ENCODE measurements around the gene LMNA. TPM values are rescaled to one million over a fixed set of nuclear protein-coding genes. Genes with fewer than 3 reads are reported as not detected.

LMNA gene
- polyA plus RNA-seq, 1 experiment, result 840 TPM

GRCh38 chr1:156121457-156121856, 6.9 kb downstream of the LMNA start:
- Histone ChIP-seq H3K27me3 (ENCODE audit: control insufficient read depth, insufficient read depth, low read length) (no peaks in the 10 kb centered on the region), H3K36me3 (ENCODE audit: control insufficient read depth, insufficient read depth, low read length) (peaks cover 4% of the 10 kb centered on the region), H3K4me3 (ENCODE audit: low read depth, low read length) (peak overlapping the region; percentile 40)
- CTCF ChIA-PET, result interaction anchor here (1.7 to 33.9 kb wide), 3 partner anchors 8 to 25 kb away, joined by 3 to 983 read pairs (median 113); no protein-coding TSS in a partner anchor
- TF ChIP-seq, protein P1, sequence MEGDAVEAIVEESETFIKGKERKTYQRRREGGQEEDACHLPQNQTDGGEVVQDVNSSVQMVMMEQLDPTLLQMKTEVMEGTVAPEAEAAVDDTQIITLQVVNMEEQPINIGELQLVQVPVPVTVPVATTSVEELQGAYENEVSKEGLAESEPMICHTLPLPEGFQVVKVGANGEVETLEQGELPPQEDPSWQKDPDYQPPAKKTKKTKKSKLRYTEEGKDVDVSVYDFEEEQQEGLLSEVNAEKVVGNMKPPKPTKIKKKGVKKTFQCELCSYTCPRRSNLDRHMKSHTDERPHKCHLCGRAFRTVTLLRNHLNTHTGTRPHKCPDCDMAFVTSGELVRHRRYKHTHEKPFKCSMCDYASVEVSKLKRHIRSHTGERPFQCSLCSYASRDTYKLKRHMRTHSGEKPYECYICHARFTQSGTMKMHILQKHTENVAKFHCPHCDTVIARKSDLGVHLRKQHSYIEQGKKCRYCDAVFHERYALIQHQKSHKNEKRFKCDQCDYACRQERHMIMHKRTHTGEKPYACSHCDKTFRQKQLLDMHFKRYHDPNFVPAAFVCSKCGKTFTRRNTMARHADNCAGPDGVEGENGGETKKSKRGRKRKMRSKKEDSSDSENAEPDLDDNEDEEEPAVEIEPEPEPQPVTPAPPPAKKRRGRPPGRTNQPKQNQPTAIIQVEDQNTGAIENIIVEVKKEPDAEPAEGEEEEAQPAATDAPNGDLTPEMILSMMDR (IDR thresholded peaks at IDR 0.05; ENCODE audit: insufficient read depth, low read depth, low read length), result no peak
- DNase-seq (ENCODE audit: low read depth), result no peak
- POLR2A ChIA-PET, result no interaction called here

DNA sequence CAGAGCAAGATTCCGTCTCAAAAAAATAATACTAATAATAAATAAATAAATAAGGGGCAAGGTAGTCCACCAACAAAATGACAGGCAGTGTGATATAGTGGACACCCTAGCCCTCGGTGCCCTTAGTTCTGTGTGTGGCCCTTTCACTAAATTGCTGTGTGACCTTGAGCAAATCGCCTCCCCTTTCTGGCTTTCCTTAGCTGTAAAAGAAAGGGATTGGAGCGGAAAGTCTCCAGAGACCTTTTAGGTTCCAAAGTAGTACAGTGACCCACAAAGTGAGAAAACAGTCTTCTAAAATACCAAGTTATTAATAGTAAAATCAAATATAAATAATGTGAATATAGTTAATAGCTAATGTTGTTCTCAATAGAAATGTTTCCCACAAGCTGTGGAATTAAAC, 7.6 kb downstream of the LMNA start:
- no peaks in the 10 kb centered on the region for H3K27me3 ChIP-seq (ENCODE audit: control insufficient read depth, insufficient read depth, low read length)
- peak overlapping the region; percentile 40 for H3K4me3 ChIP-seq (ENCODE audit: low read depth, low read length)
- no peak for DNase-seq (ENCODE audit: low read depth)
- POLR2A ChIA-PET, result no interaction called here
- CTCF ChIA-PET, result interaction anchor here (0.8 to 33.9 kb wide), 4 partner anchors 7 to 25 kb away, joined by 3 to 983 read pairs (median 60); no protein-coding TSS in a partner anchor
- TF ChIP-seq, protein P1 (IDR thresholded peaks at IDR 0.05; ENCODE audit: insufficient read depth, low read depth, low read length), result no peak
- H3K36me3 ChIP-seq (ENCODE audit: control insufficient read depth, insufficient read depth, low read length), result peaks cover 4% of the 10 kb centered on the region

GRCh38 chr1:156122519-156123355, 8.2 kb downstream of the LMNA start:
- POLR2A ChIA-PET, result interaction anchor here (1.2 kb wide), 1 partner anchor 9 kb away, joined by 6 read pairs; the partner anchor contains the start of gene LMNA
- Histone ChIP-seq H3K27me3 (ENCODE audit: control insufficient read depth, insufficient read depth, low read length) (no peaks in the 10 kb centered on the region), H3K36me3 (ENCODE audit: control insufficient read depth, insufficient read depth, low read length) (peaks cover 4% of the 10 kb centered on the region), H3K4me3 (ENCODE audit: low read depth, low read length) (peak overlapping the region; percentile 40)
- peak; percentile 65 for DNase-seq (ENCODE audit: low read depth)
- CTCF ChIA-PET, result interaction anchor here (0.5 to 33.9 kb wide), 7 partner anchors 9 to 189 kb away, joined by 3 to 983 read pairs (median 4); partner anchors contain the start of genes LMNA and PMF1
- TF ChIP-seq, protein P1 (IDR thresholded peaks at IDR 0.05; ENCODE audit: insufficient read depth, low read depth, low read length), result no peak

DNA sequence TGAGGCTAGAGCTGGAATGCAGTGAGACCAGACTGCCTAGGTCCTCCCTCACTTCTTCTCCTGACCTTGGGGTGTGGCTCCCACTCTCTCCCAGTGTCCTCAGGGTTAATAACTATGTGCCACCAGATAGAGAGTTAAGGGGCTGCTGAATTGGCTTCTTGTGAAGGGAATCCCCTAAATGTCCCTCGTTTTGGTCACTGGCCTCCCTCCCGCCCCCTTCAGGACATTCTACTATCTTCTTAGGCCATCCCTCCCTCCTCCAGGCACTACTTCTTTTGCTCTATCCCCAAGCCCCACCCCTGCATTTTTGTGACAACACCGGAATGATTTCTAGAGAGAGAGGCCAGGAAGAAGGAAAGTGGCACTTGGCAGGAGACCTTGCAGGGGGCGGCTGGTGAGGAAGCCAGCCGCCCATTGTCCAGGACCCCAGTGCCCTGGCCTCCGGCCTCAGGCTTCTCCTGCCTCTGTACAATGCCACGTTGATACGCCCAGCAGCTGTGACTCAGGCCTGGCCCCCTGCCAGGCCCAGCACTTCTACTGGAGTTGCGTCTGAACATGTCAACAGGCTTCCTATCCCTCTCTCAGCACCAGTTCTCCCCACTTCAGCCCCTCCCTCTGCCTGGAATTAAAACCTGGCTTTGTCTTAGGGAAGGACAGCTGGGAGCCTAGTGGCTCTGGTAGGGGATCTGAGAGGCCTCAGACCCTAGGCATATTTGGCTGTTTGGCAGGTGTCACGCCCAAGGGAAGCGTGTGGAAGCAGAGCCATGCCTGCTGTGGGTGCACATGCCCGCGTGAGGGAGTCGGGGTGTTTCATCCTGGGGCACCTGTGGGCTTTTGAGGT, 9.1 kb downstream of the LMNA start:
- peak overlapping the region; percentile 40 for H3K4me3 ChIP-seq (ENCODE audit: low read depth, low read length)
- peak; percentile 93 for DNase-seq (ENCODE audit: low read depth)
- POLR2A ChIA-PET, result interaction anchor here (0.6 to 1.2 kb wide), 2 partner anchors 9 to 150 kb away, joined by 3 to 6 read pairs; partner anchors contain the start of gene LMNA
- H3K27me3 ChIP-seq (ENCODE audit: control insufficient read depth, insufficient read depth, low read length), result no peaks in the 10 kb centered on the region
- H3K36me3 ChIP-seq (ENCODE audit: control insufficient read depth, insufficient read depth, low read length), result peaks cover 4% of the 10 kb centered on the region
- TF ChIP-seq, protein P1 (IDR thresholded peaks at IDR 0.05; ENCODE audit: insufficient read depth, low read depth, low read length), result peak; percentile 60
- CTCF ChIA-PET, result interaction anchor here (0.5 to 33.9 kb wide), 4 partner anchors 8 to 190 kb away, joined by 3 to 983 read pairs (median 4); partner anchors contain the start of gene LMNA

All from BJ (cell line).